Measurements from ENCODE around the gene CYTH2.

DNA sequence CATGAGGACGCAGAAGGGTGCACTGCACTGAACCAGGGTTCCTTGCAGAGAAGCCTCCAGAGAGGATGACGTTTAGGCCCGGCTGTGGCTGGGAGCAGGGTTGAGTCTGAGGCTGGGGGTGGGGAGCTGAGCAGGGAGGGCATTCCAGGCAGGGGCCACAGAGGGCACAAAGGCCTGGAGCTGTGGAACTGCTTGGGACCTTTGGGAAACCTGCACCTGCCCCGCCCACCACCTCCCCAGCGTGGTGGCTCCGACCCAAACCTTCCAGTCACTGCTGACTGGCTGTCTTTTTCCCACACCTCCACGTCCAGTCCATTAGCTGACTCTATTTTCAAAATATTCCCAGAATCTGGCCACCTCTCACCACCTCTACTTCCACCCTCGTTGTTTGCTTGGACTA is 47.4 kb downstream of the CYTH2 start:
- no peak for TF ChIP-seq EZH2 (IDR thresholded peaks at IDR 0.05)
- TF ChIP-seq, protein P1, sequence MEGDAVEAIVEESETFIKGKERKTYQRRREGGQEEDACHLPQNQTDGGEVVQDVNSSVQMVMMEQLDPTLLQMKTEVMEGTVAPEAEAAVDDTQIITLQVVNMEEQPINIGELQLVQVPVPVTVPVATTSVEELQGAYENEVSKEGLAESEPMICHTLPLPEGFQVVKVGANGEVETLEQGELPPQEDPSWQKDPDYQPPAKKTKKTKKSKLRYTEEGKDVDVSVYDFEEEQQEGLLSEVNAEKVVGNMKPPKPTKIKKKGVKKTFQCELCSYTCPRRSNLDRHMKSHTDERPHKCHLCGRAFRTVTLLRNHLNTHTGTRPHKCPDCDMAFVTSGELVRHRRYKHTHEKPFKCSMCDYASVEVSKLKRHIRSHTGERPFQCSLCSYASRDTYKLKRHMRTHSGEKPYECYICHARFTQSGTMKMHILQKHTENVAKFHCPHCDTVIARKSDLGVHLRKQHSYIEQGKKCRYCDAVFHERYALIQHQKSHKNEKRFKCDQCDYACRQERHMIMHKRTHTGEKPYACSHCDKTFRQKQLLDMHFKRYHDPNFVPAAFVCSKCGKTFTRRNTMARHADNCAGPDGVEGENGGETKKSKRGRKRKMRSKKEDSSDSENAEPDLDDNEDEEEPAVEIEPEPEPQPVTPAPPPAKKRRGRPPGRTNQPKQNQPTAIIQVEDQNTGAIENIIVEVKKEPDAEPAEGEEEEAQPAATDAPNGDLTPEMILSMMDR (IDR thresholded peaks at IDR 0.05), result no peak
- no peak for TF ChIP-seq EZH2phosphoT487 (IDR thresholded peaks at IDR 0.05)
